Measurements from ENCODE around the gene LAMA5.

- TF ChIP-seq CTCF (conservative IDR thresholded peaks at IDR 0.05; ENCODE audit: low read length) (no peak), EZH2phosphoT487 (IDR thresholded peaks at IDR 0.05; ENCODE audit: borderline replicate concordance, low read depth, low read length) (no peak)
These were observed 97.7 kb downstream of the LAMA5 start for GRCh38 chr20:62269378-62269777.

Measured in OCI-LY7 (cell line).